ENCODE data around the gene ERN1. TPM values are rescaled to one million over a fixed set of nuclear protein-coding genes. Genes with fewer than 3 reads are reported as not detected.

Gene ERN1
- total and polyA plus RNA-seq, 2 of the 8 experiments (the other 6 are each of a cell fraction or from before 2014, with no cell fraction given) = 1.8 to 3.9 TPM

DNA sequence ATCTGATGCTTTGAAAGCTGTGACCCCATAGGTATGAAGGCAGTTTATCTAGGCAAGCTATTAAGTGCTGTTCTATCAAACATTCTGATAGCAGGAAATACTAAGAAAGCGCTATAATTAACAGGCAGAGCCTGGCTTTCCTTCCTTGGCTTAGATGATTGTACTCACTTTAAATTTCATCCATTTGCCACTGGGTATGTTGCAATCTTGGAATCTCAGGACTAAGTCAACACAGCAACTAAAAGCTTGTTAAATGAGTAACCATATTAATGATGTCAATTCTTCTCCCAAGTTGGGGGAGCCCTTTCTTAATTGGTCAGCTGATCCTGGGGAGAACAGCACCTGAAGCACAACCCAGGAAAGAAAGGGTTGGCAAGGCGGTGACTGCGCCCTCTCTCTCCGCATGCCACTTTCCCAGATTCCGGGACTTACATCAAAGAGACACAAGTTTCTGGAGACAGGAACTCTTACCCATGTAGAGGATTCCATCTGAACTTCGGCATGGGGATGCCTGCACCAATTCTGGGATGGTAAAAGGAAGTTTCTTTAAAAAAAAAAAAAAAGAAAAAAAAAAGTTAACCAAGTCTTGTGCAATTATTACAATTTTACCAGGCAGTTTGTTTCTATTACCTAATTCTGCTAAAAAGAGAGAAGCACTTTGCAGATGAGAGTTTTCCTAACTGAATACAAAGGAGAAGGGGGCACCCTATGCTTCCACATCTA, 55.1 kb downstream of the ERN1 start:
- no peak overlapping the region for H2BK15ac ChIP-seq (ENCODE audit: low read length)
- H3K79me2 ChIP-seq (ENCODE audit: control insufficient read depth in 1 of 2, insufficient read depth in 2 of 2, low read length in 2 of 2) = no peaks in the 10 kb centered on the region
- no peak overlapping the region for H3K9ac ChIP-seq (replicated peaks in 1 of 4; ENCODE audit: extremely low read depth in 1 of 4, low read depth in 3 of 4, low read length in 3 of 4)
- H4K5ac ChIP-seq (ENCODE audit: insufficient read length, low read depth, low read length) = no peak overlapping the region
- no peaks in the 10 kb centered on the region for H3K27me3 ChIP-seq (replicated peaks in 1 of 4; ENCODE audit: control insufficient read depth in 3 of 4, extremely low read depth in 1 of 4, insufficient read depth in 3 of 4, low read length in 3 of 4)
- no peak overlapping the region for H2BK120ac ChIP-seq (replicated peaks; ENCODE audit: low read depth, low read length)
- ChIA-PET POLR2A (ENCODE audit: partially characterized antibody) (interaction anchor here (0.8 to 1.3 kb wide), 4 partner anchors 11 to 72 kb away, joined by 3 to 5 read pairs (median 4); no protein-coding TSS in a partner anchor), CTCF (ENCODE audit: partially characterized antibody) (interaction anchor here (0.6 to 4.9 kb wide), 12 partner anchors 8 to 225 kb away, joined by 3 to 35 read pairs (median 3); partner anchors contain the start of gene CSHL1)
- H4K91ac ChIP-seq (replicated peaks; ENCODE audit: insufficient read length, low read length) = no peak overlapping the region
- H3K27ac ChIP-seq (ENCODE audit: low read depth, low read length) = no peak overlapping the region
- no peak overlapping the region for H2AK5ac ChIP-seq (ENCODE audit: low read depth, low read length)
- H3K4me2 ChIP-seq (ENCODE audit: insufficient read depth in 1 of 2, low read depth in 2 of 2, low read length in 2 of 2) = no peak overlapping the region
- DNase-seq (ENCODE audit: low read depth in 1 of 2, low spot score in 2 of 2) (no peak), FAIRE-seq (no peak)
- H3K4me1 ChIP-seq (replicated peaks in 1 of 4; ENCODE audit: control insufficient read depth in 3 of 4, insufficient read depth in 4 of 4, low read length in 3 of 4) = no peaks in the 10 kb centered on the region
- H3K23me2 ChIP-seq (ENCODE audit: low read depth, low read length) = no peaks in the 10 kb centered on the region
- no peak overlapping the region for H2BK12ac ChIP-seq (ENCODE audit: low read depth, low read length)
- no peak overlapping the region for H2BK20ac ChIP-seq (ENCODE audit: low read length)
- no peak overlapping the region for H2AFZ ChIP-seq (ENCODE audit: low read length)
- no peaks in the 10 kb centered on the region; a peak in 1 of 8 replicates for H3K36me3 ChIP-seq (ENCODE audit: control insufficient read depth in 2 of 4, insufficient read depth in 4 of 4, low read length in 3 of 4)
- no peaks in the 10 kb centered on the region for H3K79me1 ChIP-seq (ENCODE audit: low read depth, low read length)
- no peak overlapping the region for H3K56ac ChIP-seq (replicated peaks; ENCODE audit: insufficient read length, low read depth, low read length)
- H3K14ac ChIP-seq (ENCODE audit: insufficient read length) = no peak overlapping the region
- no peak overlapping the region for H3K4ac ChIP-seq (replicated peaks; ENCODE audit: insufficient read length, low read depth, low read length)
- H3K18ac ChIP-seq (ENCODE audit: extremely low read depth, low read length) = no peak overlapping the region
- peak; percentile 20; the same call in 1 of the 2 replicates for TF ChIP-seq CEBPB (IDR thresholded peaks at IDR 0.05; ENCODE audit: low read depth, low read length)
- TF ChIP-seq RFX5 (IDR thresholded peaks at IDR 0.05; ENCODE audit: borderline replicate concordance, low read depth, low read length) = no peak
- no peak for TF ChIP-seq SUZ12 (IDR thresholded peaks at IDR 0.05; ENCODE audit: low read length)
- H2BK5ac ChIP-seq (ENCODE audit: low read depth, low read length) = no peak overlapping the region
- H4K8ac ChIP-seq (ENCODE audit: extremely low read depth, insufficient read depth, low read length) = no peak overlapping the region
- H3K4me3 ChIP-seq (ENCODE audit: extremely low read depth in 1 of 4, insufficient read depth in 2 of 4, low read depth in 3 of 4, low read length in 4 of 4) = no peak overlapping the region
- no peak overlapping the region for H3K23ac ChIP-seq (ENCODE audit: insufficient read length)
- 84% methylated on average over 6 of the region's 6 CpGs; no CpG with 5 or more reads in 1 of the 2 experiments for WGBS, 2 experiments (ENCODE audit: extremely low coverage in 1 of 2, insufficient coverage in 1 of 2, insufficient read length in 1 of 2, insufficient replicate concordance in 2 of 2, low coverage in 1 of 2, low lambda C conversion rate in 2 of 2, missing lambda C conversion rate in 1 of 2)
- H3K9me3 ChIP-seq (ENCODE audit: insufficient read depth in 2 of 2, low read depth in 1 of 2, low read length in 1 of 2) = peaks cover 0 to 2% of the 10 kb centered on the region in 2 experiments; a peak in 1 of 4 replicates
- H4K20me1 ChIP-seq (replicated peaks in 1 of 2; ENCODE audit: control insufficient read depth in 1 of 2, insufficient read depth in 2 of 2, low read length in 2 of 2) = no peaks in the 10 kb centered on the region
